GM12865 (cell line): ENCODE data around the gene THSD4.
"Not testable (repeated sequence)": the region's sequence is repeated elsewhere in the genome, so short reads cannot be mapped to it uniquely, and the experiment has no call there.

Experiments
- DNase-seq: peaks from one replicate; pipeline ENCODE4 v3.0.0; 2010; ENCODE audit warnings: low read depth
- H3K4me3 ChIP-seq: 2 replicates; pipeline ENCODE4 v1.5.1; 2011; ENCODE audit warnings: mild to moderate bottlenecking, low read depth, low read length, control low read depth
- TF ChIP-seq, protein P1 (sequence below): IDR thresholded peaks from 2 replicates; pipeline ENCODE4 v1.5.1; 2011; ENCODE audit warnings: low read length, control low read depth, low read depth, inconsistent platforms; ENCODE audit not compliant: insufficient read depth; ENCODE audit errors: missing control alignments

THSD4 gene

GRCh38 chr15:71392861-71393283 lies 277.6 kb downstream of the THSD4 start:
- no peak overlapping the region for H3K4me3 ChIP-seq
- TF ChIP-seq, protein P1, sequence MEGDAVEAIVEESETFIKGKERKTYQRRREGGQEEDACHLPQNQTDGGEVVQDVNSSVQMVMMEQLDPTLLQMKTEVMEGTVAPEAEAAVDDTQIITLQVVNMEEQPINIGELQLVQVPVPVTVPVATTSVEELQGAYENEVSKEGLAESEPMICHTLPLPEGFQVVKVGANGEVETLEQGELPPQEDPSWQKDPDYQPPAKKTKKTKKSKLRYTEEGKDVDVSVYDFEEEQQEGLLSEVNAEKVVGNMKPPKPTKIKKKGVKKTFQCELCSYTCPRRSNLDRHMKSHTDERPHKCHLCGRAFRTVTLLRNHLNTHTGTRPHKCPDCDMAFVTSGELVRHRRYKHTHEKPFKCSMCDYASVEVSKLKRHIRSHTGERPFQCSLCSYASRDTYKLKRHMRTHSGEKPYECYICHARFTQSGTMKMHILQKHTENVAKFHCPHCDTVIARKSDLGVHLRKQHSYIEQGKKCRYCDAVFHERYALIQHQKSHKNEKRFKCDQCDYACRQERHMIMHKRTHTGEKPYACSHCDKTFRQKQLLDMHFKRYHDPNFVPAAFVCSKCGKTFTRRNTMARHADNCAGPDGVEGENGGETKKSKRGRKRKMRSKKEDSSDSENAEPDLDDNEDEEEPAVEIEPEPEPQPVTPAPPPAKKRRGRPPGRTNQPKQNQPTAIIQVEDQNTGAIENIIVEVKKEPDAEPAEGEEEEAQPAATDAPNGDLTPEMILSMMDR: no peak
- no peak for DNase-seq

DNA sequence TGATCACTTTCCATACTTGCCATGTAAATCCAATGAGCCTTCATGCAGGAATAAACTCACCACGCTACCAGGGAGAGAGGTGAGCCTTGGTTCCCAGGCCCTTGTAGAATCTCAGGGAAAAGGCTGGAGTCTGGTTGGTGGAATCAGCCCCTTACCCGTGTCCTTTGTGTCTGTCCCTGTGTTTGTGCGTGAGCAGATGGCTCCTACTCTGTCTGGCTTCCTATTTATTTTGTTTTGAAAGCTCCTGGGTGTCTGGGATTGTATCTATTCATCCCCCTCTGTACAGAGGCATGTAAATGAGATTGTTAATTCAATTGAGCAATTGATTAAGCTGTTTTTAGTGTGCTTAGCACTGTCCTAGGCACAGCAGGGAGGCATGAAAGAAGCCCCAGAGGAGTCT lies 278.1 kb downstream of the THSD4 start:
- H3K4me3 ChIP-seq: no peak overlapping the region
- DNase-seq: no peak
- TF ChIP-seq, protein P1: no peak

GRCh38 chr15:71396536-71397125 lies 281.4 kb downstream of the THSD4 start:
- TF ChIP-seq, protein P1: no peak
- H3K4me3 ChIP-seq: no peak overlapping the region
- no peak for DNase-seq

GRCh38 chr15:71397377-71397776 lies 282.1 kb downstream of the THSD4 start:
- H3K4me3 ChIP-seq: no peak overlapping the region
- no peak for DNase-seq
- TF ChIP-seq, protein P1: no peak

DNA sequence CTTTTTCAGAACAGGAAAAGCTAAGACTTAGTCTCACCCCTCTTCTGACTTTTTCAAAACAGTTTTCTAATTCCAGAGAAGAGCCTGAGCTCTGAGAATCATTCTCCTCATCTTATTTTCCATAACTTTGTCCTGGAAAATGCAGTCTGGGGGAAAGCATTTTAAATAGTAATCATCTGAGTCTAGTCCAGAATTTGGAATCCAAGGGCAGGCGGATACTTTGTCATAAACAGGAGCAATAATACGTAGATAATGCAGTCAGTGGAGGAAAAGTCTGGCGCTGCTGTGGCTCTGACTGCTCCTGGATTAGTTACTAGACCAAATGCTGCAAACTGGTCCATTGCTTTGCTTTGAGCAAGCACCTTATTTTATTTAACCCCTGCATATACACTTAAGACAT lies 285.0 kb downstream of the THSD4 start:
- no peak overlapping the region for H3K4me3 ChIP-seq
- TF ChIP-seq, protein P1: no peak
- DNase-seq: no peak

DNA sequence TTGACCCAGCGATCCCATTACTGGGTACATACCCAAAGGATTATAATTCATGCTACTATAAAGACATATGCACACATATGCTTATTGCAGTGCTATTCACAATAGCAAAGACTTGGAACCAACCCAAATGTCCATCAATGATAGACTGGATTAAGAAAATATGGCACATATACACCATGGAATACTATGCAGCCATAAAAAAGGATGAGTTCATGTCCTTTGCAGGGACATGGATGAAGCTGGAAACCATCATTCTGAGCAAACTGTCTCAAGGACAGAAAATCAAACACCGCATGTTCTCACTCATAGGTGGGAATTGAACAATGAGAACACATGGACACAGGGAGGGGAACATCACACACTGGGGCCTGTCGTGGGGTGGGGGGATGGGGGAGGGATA lies 286.5 kb downstream of the THSD4 start:
- H3K4me3 ChIP-seq, DNase-seq: not testable (repeated sequence)

DNA sequence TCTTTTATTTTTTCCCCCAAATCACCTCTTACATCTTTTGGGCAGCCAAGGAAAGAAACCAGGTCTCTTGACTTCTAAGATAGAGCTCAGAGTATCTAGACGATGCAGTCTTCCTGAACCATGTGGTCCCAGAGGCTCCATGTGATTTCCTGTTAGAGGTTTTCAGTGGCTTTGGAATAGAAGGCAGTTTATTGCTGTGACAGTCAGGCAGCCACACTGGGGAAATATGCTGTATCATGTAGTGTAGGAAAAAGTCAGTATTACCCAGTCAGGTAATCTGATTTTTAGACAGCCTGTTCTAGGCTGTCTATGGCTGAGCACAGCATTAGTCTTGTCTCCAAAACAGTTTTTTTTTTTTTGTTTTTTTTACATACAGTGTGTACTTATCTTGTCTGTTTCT lies 294.3 kb downstream of the THSD4 start:
- DNase-seq: no peak
- TF ChIP-seq, protein P1: no peak

More for the DNA sequence above, 294.3 kb downstream of the THSD4 start:
- H3K4me3 ChIP-seq: no peak overlapping the region
